Glomerular endothelial cell (primary cell): ENCODE results near the gene SLC35A4. TPM values are rescaled to one million over a fixed set of nuclear protein-coding genes. Genes with fewer than 3 reads are reported as not detected.
"Not testable (repeated sequence)": the region's sequence is repeated elsewhere in the genome, so short reads cannot be mapped to it uniquely, and the experiment has no call there.

Source experiments
- DNase-seq: peaks from one replicate; pipeline ENCODE4 v3.0.0-alpha.2; 2011; ENCODE audit warnings: low read depth, low spot score; ENCODE audit errors: extremely low read depth
- total RNA-seq: library from RNA; depleted of rRNA; stranded (reverse); fragments of >200 nt; gene quantifications from 2 replicates; pipeline ENCODE4 v1.2.3, GENCODE V29; 2015

Gene SLC35A4
- total RNA-seq, 1 donor from 2014 or later = 42.1 TPM

- no peak for DNase-seq
These were observed 23.9 kb downstream of the SLC35A4 start for GRCh38 chr5:140588311-140589070.

- no peak for DNase-seq
These were observed 26.2 kb downstream of the SLC35A4 start for GRCh38 chr5:140590861-140591260.

GRCh38 chr5:140591747-140592372 is 27.2 kb downstream of the SLC35A4 start:
- DNase-seq = no peak

GRCh38 chr5:140593070-140593469 is 28.4 kb downstream of the SLC35A4 start:
- not testable (repeated sequence) for DNase-seq

- DNase-seq = no peak
These were observed 29.5 kb downstream of the SLC35A4 start for GRCh38 chr5:140594169-140594568.

GRCh38 chr5:140595538-140596300 is 31.1 kb downstream of the SLC35A4 start:
- DNase-seq = no peak

DNA sequence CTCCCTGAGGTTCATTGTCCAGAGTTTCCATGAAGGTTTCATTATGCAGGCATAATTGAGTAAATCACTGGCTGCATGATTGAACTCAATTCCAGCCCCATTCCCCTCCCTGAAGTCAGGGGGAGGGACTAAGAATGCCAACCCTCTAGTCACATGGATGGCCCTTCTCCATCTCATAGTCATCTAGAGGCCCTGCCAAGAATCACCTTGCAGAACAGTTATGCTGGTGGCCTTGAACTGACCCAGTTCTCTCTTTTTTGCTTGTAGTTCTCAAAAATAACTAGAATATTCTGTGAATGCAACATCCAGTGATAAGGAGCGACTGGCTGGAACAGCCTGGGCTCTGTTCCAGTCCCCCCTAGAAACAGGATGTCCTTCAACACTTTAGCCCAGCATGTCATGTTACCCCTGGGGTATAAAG is 31.7 kb downstream of the SLC35A4 start:
- no peak for DNase-seq

- DNase-seq = no peak
These were observed 34.2 kb downstream of the SLC35A4 start for GRCh38 chr5:140598836-140599235.

DNA sequence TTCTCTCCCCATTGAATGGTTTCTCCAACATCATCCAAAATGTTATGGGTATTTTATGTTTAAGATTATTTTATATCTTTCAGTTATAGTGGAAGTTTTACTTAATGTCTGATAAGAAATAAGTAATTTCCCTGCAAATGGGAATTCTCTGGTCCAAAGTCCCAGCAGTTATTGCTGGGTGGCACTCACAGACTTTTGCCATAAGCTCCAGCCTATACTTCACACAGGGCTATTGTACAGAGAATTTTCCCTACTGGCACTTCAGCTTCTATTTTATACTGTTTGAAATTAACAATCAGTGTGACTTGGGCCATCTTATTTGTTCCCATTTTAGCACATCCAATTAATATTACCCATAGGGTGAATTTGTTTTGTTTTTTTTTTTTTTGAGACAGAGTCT is 35.5 kb downstream of the SLC35A4 start:
- DNase-seq = no peak

- DNase-seq = no peak
These were observed 37.5 kb downstream of the SLC35A4 start for GRCh38 chr5:140602147-140602546.

DNA sequence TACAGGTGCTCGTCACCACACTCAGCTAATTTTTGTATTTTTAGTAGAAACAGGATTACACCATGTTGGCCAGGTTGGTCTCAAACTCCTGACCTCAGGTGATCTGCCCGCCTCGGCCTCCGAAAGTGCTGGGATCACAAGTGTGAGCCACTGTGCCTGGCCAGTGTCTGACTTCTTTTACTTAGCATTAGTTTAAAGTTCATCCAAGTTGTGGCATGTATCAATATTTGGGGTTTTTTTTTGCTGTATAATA is 38.7 kb downstream of the SLC35A4 start:
- DNase-seq = not testable (repeated sequence)

GRCh38 chr5:140603734-140604133 is 39.1 kb downstream of the SLC35A4 start:
- DNase-seq = no peak

- DNase-seq = no peak
These were observed 41.3 kb downstream of the SLC35A4 start for GRCh38 chr5:140605879-140606278.

DNA sequence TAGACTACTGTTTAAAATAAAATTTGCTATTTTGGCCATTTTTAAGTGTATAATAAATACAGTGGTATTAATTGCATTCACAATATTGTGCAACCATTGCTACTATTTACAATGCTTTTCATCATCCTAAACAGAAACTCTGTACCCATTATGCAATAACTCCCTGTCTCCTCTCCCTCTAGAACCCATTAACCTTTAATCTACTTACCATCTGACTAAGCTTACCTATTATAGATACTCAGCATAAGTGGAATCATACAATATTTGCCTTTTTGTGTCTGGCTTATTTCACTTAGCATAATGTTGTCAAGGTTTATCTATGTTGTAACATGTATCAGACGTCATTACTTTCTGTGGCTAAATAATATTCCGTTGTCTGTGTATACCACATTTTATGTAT is 42.4 kb downstream of the SLC35A4 start:
- DNase-seq = no peak

GRCh38 chr5:140608722-140609121 is 44.1 kb downstream of the SLC35A4 start:
- no peak for DNase-seq

DNA sequence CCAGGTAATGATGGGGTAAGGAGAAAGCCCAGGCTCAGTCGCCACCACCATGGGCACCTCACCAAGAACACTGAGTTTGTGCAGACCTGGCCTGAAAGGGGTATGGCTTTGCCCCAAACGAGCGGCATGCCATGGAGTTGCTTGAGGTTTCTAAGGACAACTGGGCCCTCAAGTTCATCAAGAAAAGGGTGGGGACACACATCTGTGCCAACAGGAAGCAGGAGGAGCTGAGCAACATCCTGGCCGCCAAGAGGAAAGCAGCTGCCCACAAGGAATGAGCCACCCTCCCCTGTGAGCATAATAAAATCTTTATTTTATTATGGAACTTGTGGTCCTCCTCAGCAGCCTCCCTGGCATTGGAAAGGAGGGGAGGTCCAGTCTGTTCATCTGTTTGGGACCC is 44.5 kb downstream of the SLC35A4 start:
- no peak for DNase-seq

- no peak for DNase-seq
These were observed 46.4 kb downstream of the SLC35A4 start for GRCh38 chr5:140611020-140611521.

Other genes with a start within 250 kb of the SLC35A4 start
- 59.6 and 86.3 TPM in 2 replicates for gene HBEGF, start 218.2 kb upstream of the SLC35A4 start, total RNA-seq
- 0.06 TPM in 1 of 2 replicates, not detected in the other for gene SLC4A9, start 204.6 kb upstream of the SLC35A4 start, total RNA-seq
- 42.1 and 59.7 TPM in 2 replicates for gene ANKHD1, start 163.0 kb upstream of the SLC35A4 start, total RNA-seq
- 1.3 and 3.0 TPM in 2 replicates for gene EIF4EBP3, start 17.2 kb upstream of the SLC35A4 start, total RNA-seq
- 24.3 and 38.4 TPM in 2 replicates for gene SRA1, start 7.4 kb upstream of the SLC35A4 start, total RNA-seq
- 10.4 and 16.5 TPM in 2 replicates for gene APBB3, start 230 bp upstream of the SLC35A4 start, total RNA-seq
- 0.23 TPM in 1 of 2 replicates, not detected in the other for gene CD14, start 68.3 kb downstream of the SLC35A4 start, total RNA-seq
- gene TMCO6, start 74.6 kb downstream of the SLC35A4 start, total RNA-seq = 31.9 and 49.7 TPM in 2 replicates
- 44.9 and 58.9 TPM in 2 replicates for gene NDUFA2, start 82.8 kb downstream of the SLC35A4 start, total RNA-seq
- gene IK, start 83.0 kb downstream of the SLC35A4 start, total RNA-seq = 76.4 and 90.9 TPM in 2 replicates
- gene WDR55, start 100.1 kb downstream of the SLC35A4 start, total RNA-seq = 20.5 and 21.3 TPM in 2 replicates
- gene DND1, start 108.7 kb downstream of the SLC35A4 start, total RNA-seq = 0.29 and 1.1 TPM in 2 replicates
- 76.7 and 101 TPM in 2 replicates for gene HARS1, start 126.5 kb downstream of the SLC35A4 start, total RNA-seq
- 28.4 and 32.1 TPM in 2 replicates for gene HARS2, start 126.6 kb downstream of the SLC35A4 start, total RNA-seq
- gene ZMAT2, start 135.6 kb downstream of the SLC35A4 start, total RNA-seq = 21.1 and 24.3 TPM in 2 replicates
- gene PCDHA1, start 221.3 kb downstream of the SLC35A4 start, total RNA-seq = 0.06 TPM in 1 of 2 replicates, not detected in the other
- 0.15 TPM in 1 of 2 replicates, not detected in the other for gene PCDHA2, start 230.0 kb downstream of the SLC35A4 start, total RNA-seq
- gene PCDHA3, start 236.2 kb downstream of the SLC35A4 start, total RNA-seq = 0.05 and 0.35 TPM in 2 replicates
- 0.29 TPM in 1 of 2 replicates, not detected in the other for gene PCDHA4, start 242.2 kb downstream of the SLC35A4 start, total RNA-seq